Lung microvascular endothelial cell (primary cell): ENCODE data around the gene FYN. TPM values are rescaled to one million over a fixed set of nuclear protein-coding genes. Genes with fewer than 3 reads are reported as not detected.

Source experiments
- DNase-seq, 2 donors: peaks; one replicate each; pipeline versions ENCODE4 v3.0.0 to v3.0.0-alpha.2; 2010; ENCODE audit warnings: low read depth in 2 of 2
- total RNA-seq: library from RNA; depleted of rRNA; stranded (reverse); fragments of >200 nt; gene quantifications from 2 replicates; pipeline ENCODE4 v1.2.1, GENCODE V29; 2014

FYN gene
- total RNA-seq, 1 donor from 2014 or later = 77.0 TPM

GRCh38 chr6:111633822-111634221 is 239.4 kb downstream of the FYN start:
- DNase-seq = no peak

- no peak for DNase-seq
Measured at GRCh38 chr6:111632468-111633247, 240.6 kb downstream of the FYN start.

GRCh38 chr6:111631903-111632460 is 241.3 kb downstream of the FYN start:
- DNase-seq = no peak

- peak in 1 of 2 donors; percentile 56 for DNase-seq
Measured at GRCh38 chr6:111631018-111631417, 242.2 kb downstream of the FYN start.

DNA sequence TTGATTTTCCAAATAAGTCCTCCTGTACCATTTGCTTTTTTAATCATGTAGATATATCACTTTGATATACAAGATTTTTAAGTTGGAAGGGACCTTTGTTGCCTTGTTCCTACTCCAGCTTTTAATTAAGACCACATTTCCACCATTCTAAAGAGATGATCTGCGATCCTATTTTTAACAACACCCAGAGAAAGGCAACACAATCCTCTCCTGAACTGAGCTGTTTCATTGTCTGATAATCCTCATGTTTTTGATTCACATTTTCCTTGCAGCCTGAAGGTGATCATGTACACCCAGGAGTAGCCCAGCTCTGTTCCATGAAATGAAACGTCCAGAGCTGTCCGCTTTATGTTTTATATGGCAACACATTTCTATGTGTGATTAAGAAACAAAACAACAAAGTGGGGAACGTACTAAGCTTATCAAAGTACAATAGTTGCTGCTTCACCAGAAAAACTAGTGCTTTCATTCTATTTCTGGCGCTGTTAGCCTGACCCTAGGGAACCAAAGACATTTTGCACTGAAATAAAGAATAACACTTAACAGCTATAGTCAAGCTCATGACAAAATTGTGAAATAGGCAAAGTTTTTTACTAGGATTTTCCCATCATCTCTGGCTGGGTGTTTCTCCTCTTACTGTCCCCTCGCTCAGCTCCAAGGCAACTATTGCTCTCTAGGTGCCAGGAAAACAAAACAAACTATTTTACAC is 245.0 kb downstream of the FYN start:
- DNase-seq = no peak

GRCh38 chr6:111626441-111626840 is 246.8 kb downstream of the FYN start:
- DNase-seq = no peak

- DNase-seq = peak; percentile 49 to 80
Measured at GRCh38 chr6:111625461-111626391, 247.5 kb downstream of the FYN start.

DNA sequence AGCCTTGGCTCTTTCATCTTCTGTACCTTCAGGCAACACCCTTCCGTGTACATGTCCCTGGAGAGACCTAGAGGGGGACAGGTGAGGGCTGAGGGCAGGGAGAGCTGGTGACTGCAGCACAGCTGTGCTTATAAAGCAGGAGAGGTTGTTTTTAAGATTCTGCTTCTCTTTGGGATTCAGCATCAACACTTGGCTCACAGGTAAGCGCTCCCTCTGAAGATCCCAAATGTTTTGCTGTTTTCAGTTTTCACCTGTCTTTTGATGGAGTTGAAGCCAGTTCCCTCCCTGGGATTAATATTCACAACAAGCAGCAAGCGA is 248.2 kb downstream of the FYN start:
- DNase-seq = no peak

DNA sequence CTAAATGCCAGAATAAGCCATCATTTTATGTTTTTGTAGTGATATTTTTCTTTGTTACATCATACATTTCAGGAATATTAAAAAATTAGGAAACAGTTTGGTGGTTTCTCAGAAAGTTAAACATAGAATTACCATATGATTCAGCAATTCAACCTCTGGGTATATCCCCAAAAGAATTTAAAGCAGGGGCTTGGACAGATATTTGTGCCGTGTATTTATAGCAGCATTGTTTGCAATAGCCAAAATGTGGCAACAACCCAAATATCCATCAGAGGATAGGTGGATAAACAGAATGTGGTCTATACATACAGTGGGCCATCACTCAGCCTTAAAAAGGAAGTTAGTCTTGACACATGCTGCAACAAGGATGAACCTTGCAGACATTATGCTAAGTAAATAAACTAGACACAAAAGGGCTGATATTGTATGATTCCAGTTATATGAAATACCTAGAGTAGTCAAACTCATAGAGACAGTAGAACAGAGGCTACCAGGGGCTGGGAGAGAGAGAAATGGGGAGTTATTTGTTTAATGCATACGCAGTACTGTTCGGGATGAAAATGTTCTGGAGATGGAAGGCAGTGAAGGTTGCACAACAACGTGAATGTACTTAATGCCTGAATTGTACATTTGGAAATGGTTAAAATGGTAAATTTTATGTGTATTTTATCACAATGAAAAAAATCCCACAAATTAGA is 248.7 kb downstream of the FYN start:
- DNase-seq = no peak

GRCh38 chr6:111623046-111623718 is 250.1 kb downstream of the FYN start:
- peak in 1 of 2 donors; percentile 70 for DNase-seq

GRCh38 chr6:111620169-111620568 is 253.1 kb downstream of the FYN start:
- no peak for DNase-seq

GRCh38 chr6:111618407-111618806 is 254.8 kb downstream of the FYN start:
- DNase-seq = no peak

- no peak for DNase-seq
Measured at GRCh38 chr6:111617149-111617548, 256.1 kb downstream of the FYN start.

GRCh38 chr6:111615916-111616612 is 257.2 kb downstream of the FYN start:
- no peak for DNase-seq

DNA sequence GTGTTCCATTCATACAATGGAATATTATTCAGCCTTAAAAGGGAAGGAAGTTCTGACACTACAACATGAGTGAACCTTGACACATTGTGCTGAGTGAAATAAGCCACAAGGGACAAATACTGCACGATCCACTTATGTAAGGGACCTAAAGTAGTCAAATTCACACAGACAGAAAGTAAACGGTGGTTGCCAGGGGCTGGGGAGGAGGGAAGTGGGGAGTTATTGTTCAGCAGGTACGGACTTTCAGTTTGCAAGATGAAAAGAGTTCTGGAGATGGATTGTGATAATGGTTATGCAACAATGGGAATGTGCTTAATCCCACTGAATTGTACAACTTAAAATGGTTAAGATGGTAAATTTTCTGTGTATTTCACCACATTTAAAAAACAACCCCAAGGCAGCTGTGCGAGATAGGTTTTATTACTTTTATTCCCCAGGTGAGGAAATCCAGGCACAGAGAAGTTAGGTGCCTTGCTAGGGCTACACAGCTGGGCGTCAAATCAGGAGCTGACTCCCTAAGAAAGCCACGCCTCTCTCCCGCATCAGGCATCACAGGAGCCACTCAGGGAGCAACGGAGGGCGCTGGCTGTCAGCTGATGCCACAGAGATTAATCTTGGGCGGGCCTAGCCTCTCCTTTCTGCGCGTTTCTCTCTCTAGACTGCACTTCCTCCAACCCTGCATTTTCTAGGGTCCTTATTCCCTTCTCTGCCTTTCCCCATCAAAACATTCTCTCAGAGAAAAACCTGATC is 258.2 kb downstream of the FYN start:
- DNase-seq = peak; percentile 66 to 97

- no peak for DNase-seq
Measured at GRCh38 chr6:111612379-111612778, 260.9 kb downstream of the FYN start.

DNA sequence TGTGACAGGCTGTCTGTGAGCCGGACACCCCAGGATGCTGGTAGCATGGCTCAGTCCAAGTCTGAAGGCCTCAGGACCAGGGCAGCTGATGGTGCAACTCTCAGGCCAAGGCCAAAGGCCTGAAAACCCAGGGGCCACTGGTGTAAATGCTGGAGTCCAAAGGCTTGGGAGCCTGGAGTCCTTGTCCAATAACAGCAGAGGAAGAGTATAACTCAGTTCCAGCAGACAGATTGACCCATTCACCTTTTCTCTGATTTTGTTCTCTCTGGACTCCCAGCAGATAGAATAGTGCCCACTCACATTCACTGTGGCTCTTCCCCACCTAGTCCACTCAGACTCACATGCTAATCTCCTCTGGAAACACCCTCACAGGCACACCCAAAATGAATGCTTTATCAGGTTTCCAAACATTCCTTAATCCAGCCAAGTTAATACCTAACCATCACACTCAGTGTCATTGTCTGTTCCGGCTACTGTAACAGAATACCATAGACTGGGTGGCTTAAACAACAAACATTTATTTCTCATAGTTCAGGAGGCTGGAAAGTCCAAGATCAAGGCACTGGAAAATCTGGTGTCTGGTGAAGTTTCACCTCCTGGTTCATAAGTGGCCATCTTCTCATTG is 262.6 kb downstream of the FYN start:
- no peak for DNase-seq
